Fibroblast of lung (primary cell): ENCODE measurements around the gene SLC25A52. TPM values are rescaled to one million over a fixed set of nuclear protein-coding genes. Genes with fewer than 3 reads are reported as not detected.

Experiments
- DNase-seq, 2 donors: peaks; one replicate each; pipeline versions ENCODE4 v3.0.0 to v3.0.0-alpha.2; 2010; ENCODE audit warnings: low read depth in 2 of 2
- H2AFZ ChIP-seq: 2 replicates; pipeline ENCODE4 v1.5.1; 2012; ENCODE audit warnings: low read length, control low read depth, inconsistent platforms
- H3K27ac ChIP-seq: 2 replicates; pipeline ENCODE4 v1.5.1; 2011; ENCODE audit warnings: low read length, control low read depth; ENCODE audit not compliant: insufficient read depth
- H3K27me3 ChIP-seq: 2 replicates; pipeline ENCODE4 v1.5.1; 2011; ENCODE audit warnings: mild to moderate bottlenecking, low read length; ENCODE audit not compliant: control insufficient read depth, insufficient read depth
- H3K36me3 ChIP-seq: 2 replicates; pipeline ENCODE4 v1.5.1; 2011; ENCODE audit warnings: low read length; ENCODE audit not compliant: control insufficient read depth, insufficient read depth
- H3K4me1 ChIP-seq: 2 replicates; pipeline ENCODE4 v1.5.1; 2011; ENCODE audit warnings: low read length; ENCODE audit not compliant: control insufficient read depth, insufficient read depth; ENCODE audit errors: extremely low read depth
- H3K4me2 ChIP-seq: 2 replicates; pipeline ENCODE4 v1.5.1; 2011; ENCODE audit warnings: low read length, control low read depth; ENCODE audit not compliant: insufficient read depth; ENCODE audit errors: extremely low read depth
- H3K4me3 ChIP-seq, 4 experiments: fragments of 200-600 bp in 1 of 4; sonication (generic) in 1 of 4; replicated peaks in 1 of 4; 2 replicates each; pipeline ENCODE4 v1.5.1; 2011 to 2016; ENCODE audit warnings: low read length in 4 of 4, low read depth in 3 of 4, mild to moderate bottlenecking in 3 of 4, control low read depth in 2 of 4, inconsistent platforms in 1 of 4, mixed read lengths in 1 of 4; ENCODE audit not compliant: insufficient read depth in 1 of 4; ENCODE audit errors: control extremely low read depth in 1 of 4
- H3K79me2 ChIP-seq: 2 replicates; pipeline ENCODE4 v1.5.1; 2012; ENCODE audit warnings: mild to moderate bottlenecking, low read length, inconsistent platforms; ENCODE audit not compliant: control insufficient read depth, insufficient read depth
- H3K9ac ChIP-seq: 2 replicates; pipeline ENCODE4 v1.5.1; 2011; ENCODE audit warnings: mild to moderate bottlenecking, low read length, control low read depth; ENCODE audit not compliant: insufficient read depth
- H3K9me3 ChIP-seq: 2 replicates; pipeline ENCODE4 v1.5.1; 2012; ENCODE audit warnings: low read depth, low read length; ENCODE audit not compliant: control insufficient read depth, insufficient read depth
- H4K20me1 ChIP-seq: 2 replicates; pipeline ENCODE4 v1.5.1; 2011; ENCODE audit warnings: low read length; ENCODE audit not compliant: control insufficient read depth, insufficient read depth; ENCODE audit errors: extremely low read depth
- CTCF ChIP-seq, 2 donors: IDR thresholded peaks in 1 of 2; conservative IDR thresholded peaks in 1 of 2; 1 replicate in 1 of 2; 2 replicates in 1 of 2; pipeline ENCODE4 v1.5.1; 2011 to 2012; ENCODE audit warnings: low read length in 2 of 2, control low read depth in 1 of 2, inconsistent platforms in 1 of 2, low read depth in 1 of 2, mild to moderate bottlenecking in 1 of 2
- EZH2 ChIP-seq: IDR thresholded peaks from 2 replicates; pipeline ENCODE4 v1.5.1; 2012; ENCODE audit warnings: low read length, control low read depth, mild to moderate bottlenecking; ENCODE audit errors: missing control alignments
- polyA plus RNA-seq, 2 donors: library from polyadenylated mRNA; depleted of rRNA in 1 of 2; stranded (reverse) in 1 of 2; unstranded in 1 of 2; fragments of >200 nt; gene quantifications; 2 replicates each; pipeline ENCODE4 v1.2.1, GENCODE V29; 2011 to 2012; ENCODE audit warnings: missing spikeins in 1 of 2
- total RNA-seq: library from RNA; depleted of rRNA; stranded (reverse); fragments of >200 nt; gene quantifications from 2 replicates; pipeline ENCODE4 v1.2.1, GENCODE V29; 2014

Gene SLC25A52
- total and polyA plus RNA-seq, 2 donors (not counting 1 experiment from before 2014, with no cell fraction given) = 0.06 TPM; not detected in 1

GRCh38 chr18:31774962-31775361 is 14.3 kb upstream of the SLC25A52 start:
- DNase-seq = no peak
- no peak overlapping the region for H3K9ac ChIP-seq
- no peaks in the 10 kb centered on the region for H3K36me3 ChIP-seq
- H2AFZ ChIP-seq = no peak overlapping the region
- no peaks in the 10 kb centered on the region for H3K9me3 ChIP-seq
- H3K79me2 ChIP-seq = no peaks in the 10 kb centered on the region
- H4K20me1 ChIP-seq = no peaks in the 10 kb centered on the region
- H3K27me3 ChIP-seq = no peaks in the 10 kb centered on the region
- no peak overlapping the region for H3K27ac ChIP-seq
- H3K4me3 ChIP-seq = no peak overlapping the region
- TF ChIP-seq CTCF (conservative IDR thresholded peaks at IDR 0.05 in 1 of 2, IDR thresholded peaks at IDR 0.05 in 1 of 2; ENCODE audit: low read depth in 1 of 2, low read length in 2 of 2) (no peak), EZH2 (no peak)
- H3K4me2 ChIP-seq = no peak overlapping the region
- no peaks in the 10 kb centered on the region for H3K4me1 ChIP-seq

- H3K9me3 ChIP-seq = no peaks in the 10 kb centered on the region
- H3K4me1 ChIP-seq = no peaks in the 10 kb centered on the region
- no peak overlapping the region for H3K4me2 ChIP-seq
- H3K27ac ChIP-seq = no peak overlapping the region
- H4K20me1 ChIP-seq = no peaks in the 10 kb centered on the region
- TF ChIP-seq CTCF (conservative IDR thresholded peaks at IDR 0.05 in 1 of 2, IDR thresholded peaks at IDR 0.05 in 1 of 2; ENCODE audit: low read depth in 1 of 2, low read length in 2 of 2) (no peak), EZH2 (no peak)
- H3K27me3 ChIP-seq = no peaks in the 10 kb centered on the region
- H3K79me2 ChIP-seq = no peaks in the 10 kb centered on the region
- no peaks in the 10 kb centered on the region for H3K36me3 ChIP-seq
- no peak overlapping the region for H2AFZ ChIP-seq
- DNase-seq = no peak
- no peak overlapping the region for H3K9ac ChIP-seq
- H3K4me3 ChIP-seq = no peak overlapping the region
Observed at GRCh38 chr18:31774477-31774785, 13.8 kb upstream of the SLC25A52 start.

- Histone ChIP-seq H3K4me1 (no peaks in the 10 kb centered on the region), H3K9me3 (no peaks in the 10 kb centered on the region), H3K27ac (no peak overlapping the region), H3K36me3 (no peaks in the 10 kb centered on the region), H3K4me2 (no peak overlapping the region), H4K20me1 (no peaks in the 10 kb centered on the region), H2AFZ (no peak overlapping the region), H3K79me2 (no peaks in the 10 kb centered on the region), H3K4me3 (no peak overlapping the region), H3K9ac (no peak overlapping the region), H3K27me3 (no peaks in the 10 kb centered on the region)
- no peak for TF ChIP-seq CTCF (conservative IDR thresholded peaks at IDR 0.05 in 1 of 2, IDR thresholded peaks at IDR 0.05 in 1 of 2; ENCODE audit: low read depth in 1 of 2, low read length in 2 of 2)
- no peak for TF ChIP-seq EZH2
- no peak for DNase-seq
Observed at GRCh38 chr18:31773774-31774476, 13.2 kb upstream of the SLC25A52 start.
